Bladder microvascular endothelial cell (primary cell): ENCODE data around the gene RECQL. TPM values are rescaled to one million over a fixed set of nuclear protein-coding genes. Genes with fewer than 3 reads are reported as not detected.

Source experiments
- total RNA-seq: library from RNA; depleted of rRNA; stranded (reverse); fragments of >200 nt; gene quantifications from 2 replicates; pipeline ENCODE4 v1.2.3, GENCODE V29; 2014

Gene RECQL
- 80.9 and 135 TPM in 2 replicates for total RNA-seq

GRCh38 chr12:21501258-21502163 is at the start of gene RECQL, which contains the start of gene GOLT1B:
Gene RECQL (minus strand): TSS chr12:21501635. CDS start chr12:21499570, 2,065 bp downstream.
Gene GOLT1B (plus strand): TSS chr12:21501789. CDS start chr12:21501924, 135 bp downstream.

GRCh38 chr12:21526053-21526452 is 24.6 kb upstream of the RECQL start, which contains the start of gene SPX:
Gene SPX (plus strand): TSS chr12:21526296. CDS start chr12:21526473, 177 bp downstream.

Other genes with a start within 250 kb of the RECQL start
- 0.19 TPM in 1 of 2 replicates, not detected in the other for gene SLCO1A2, start 166.7 kb downstream of the RECQL start, total RNA-seq
- gene IAPP, start 128.7 kb downstream of the RECQL start, total RNA-seq: not detected in 2 replicates
- gene PYROXD1, start 64.0 kb downstream of the RECQL start, total RNA-seq: 3.6 and 12.8 TPM in 2 replicates
- gene GOLT1B, start 154 bp upstream of the RECQL start, total RNA-seq: 17.5 and 24.6 TPM in 2 replicates
- 0.06 and 0.16 TPM in 2 replicates for gene SPX, start 24.7 kb upstream of the RECQL start, total RNA-seq
- gene GYS2, start 103.2 kb upstream of the RECQL start, total RNA-seq: not detected in 2 replicates
- 468 and 482 TPM in 2 replicates for gene LDHB, start 156.2 kb upstream of the RECQL start, total RNA-seq